Measurements from ENCODE around the gene WDHD1.

DNA sequence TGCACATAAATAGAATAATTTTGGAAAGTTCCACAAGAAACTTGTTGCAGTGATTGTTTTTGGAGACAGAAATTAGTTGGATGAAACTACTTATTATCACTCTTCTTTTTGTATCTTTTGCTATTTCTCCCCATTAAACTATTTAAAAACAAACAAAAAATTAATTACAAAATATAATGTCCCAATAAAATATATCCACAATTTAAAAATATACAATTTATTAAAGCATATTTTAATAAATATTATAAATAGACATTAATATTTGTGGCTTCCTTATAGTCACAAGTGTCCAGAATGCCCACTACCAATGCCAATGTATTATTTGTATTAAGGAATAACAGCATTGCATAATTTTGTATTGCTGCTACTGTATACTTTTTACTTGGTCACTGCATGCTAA is 71.8 kb downstream of the WDHD1 start:
- TF ChIP-seq POLR2A (IDR thresholded peaks at IDR 0.05; ENCODE audit: low read depth, low read length) (no peak), POLR2AphosphoS5 (IDR thresholded peaks at IDR 0.05; ENCODE audit: low read depth, low read length) (no peak)
